Upper lobe of left lung (tissue), 4 donors: ENCODE results near the gene RXRB.

Experiments
- CTCF ChIP-seq, 6 experiments: fragments of 450-650 bp in 4 of 6; fragments of 200-600 bp in 2 of 6; sonication (generic) in 2 of 6; IDR thresholded peaks; one replicate each; pipeline ENCODE4 v1.5.1; 2016 to 2019; ENCODE audit warnings: antibody characterized with exemption in 6 of 6
- EP300 ChIP-seq, 4 donors: sonication (generic); formaldehyde crosslinking; IDR thresholded peaks; one replicate each; pipeline ENCODE4 v1.5.1; 2017; ENCODE audit warnings: antibody characterized with exemption in 4 of 4, control low read depth in 2 of 4

GRCh38 chr6:33237741-33238140 is 37.3 kb upstream of the RXRB start:
- TF ChIP-seq EP300 (IDR thresholded peaks at IDR 0.05) (no peak), CTCF (IDR thresholded peaks at IDR 0.05) (no peak)
